Progenitor cell of endocrine pancreas (in vitro differentiated cells): Measurements from ENCODE around the gene ZDHHC23. TPM values are rescaled to one million over a fixed set of nuclear protein-coding genes. Genes with fewer than 3 reads are reported as not detected.

ENCODE experiments used
- DNase-seq: peaks from one replicate; pipeline ENCODE4 v3.0.0; 2021; ENCODE audit warnings: low spot score; ENCODE audit not compliant: unreplicated experiment
- H3K27ac Mint-ChIP-seq: 2 replicates; pipeline ENCODE4 v1.8.0; 2021; ENCODE audit warnings: mild to moderate bottlenecking, moderate library complexity, mixed read lengths
- H3K27me3 Mint-ChIP-seq: 2 replicates; pipeline ENCODE4 v1.8.0; 2021; ENCODE audit warnings: mixed read lengths
- H3K36me3 Mint-ChIP-seq: 2 replicates; pipeline ENCODE4 v1.8.0; 2022; ENCODE audit warnings: mixed read lengths; ENCODE audit not compliant: insufficient read depth
- H3K4me1 Mint-ChIP-seq: 2 replicates; pipeline ENCODE4 v1.8.0; 2021; ENCODE audit warnings: low read depth, mixed read lengths
- H3K4me3 Mint-ChIP-seq: 2 replicates; pipeline ENCODE4 v1.8.0; 2021; ENCODE audit warnings: low read depth, mild to moderate bottlenecking, moderate library complexity, mixed read lengths
- H3K9me3 Mint-ChIP-seq: 2 replicates; pipeline ENCODE4 v1.8.0; 2021; ENCODE audit warnings: low read depth, mixed read lengths
- CTCF ChIP-seq: fragments of 200-600 bp; sonication (generic); IDR thresholded peaks from one replicate; pipeline ENCODE4 v1.5.0; 2021; ENCODE audit warnings: antibody characterized with exemption, mild to moderate bottlenecking; ENCODE audit not compliant: unreplicated experiment
- long read RNA-seq: library from polyadenylated mRNA; unstranded; transcript quantifications from one replicate; pipeline ENCODE4 v2.0.0, GENCODE V29; 2020
- total RNA-seq: library from RNA; stranded (reverse); gene quantifications from 2 replicates; pipeline ENCODE4 v1.2.1, GENCODE V29; 2021

Gene ZDHHC23
- 15.4 and 16.5 TPM in 2 replicates for total RNA-seq
- long read RNA-seq, partial matches to known transcripts: 1 of 6 reads
- long read RNA-seq, other reads (novel, unspliced or antisense): 5 of 6 reads

GRCh38 chr3:113947372-113948014 lies at the start of gene ZDHHC23:
ZDHHC23 (plus strand) TSS chr3:113948013; CDS start chr3:113948803, 790 bp downstream.
- no peak for TF ChIP-seq CTCF
- DNase-seq: peak; percentile 75
- Mint-ChIP-seq H3K4me1 (peaks cover 13% of the 10 kb centered on the region), H3K4me3 (peak within 1 kb of the TSS; percentile 85), H3K36me3 (peaks cover 5% of the 10 kb centered on the region), H3K27ac (peak within 1 kb of the TSS; percentile 89), H3K9me3 (no peaks in the 10 kb centered on the region), H3K27me3 (peaks cover 23% of the 10 kb centered on the region)

GRCh38 chr3:113898892-113899291 lies 48.9 kb upstream of the ZDHHC23 start:
- TF ChIP-seq CTCF: no peak
- Mint-ChIP-seq H3K36me3 (no peaks in the 10 kb centered on the region), H3K27ac (no peak overlapping the region), H3K4me3 (no peak overlapping the region), H3K27me3 (no peaks in the 10 kb centered on the region), H3K9me3 (no peaks in the 10 kb centered on the region), H3K4me1 (peaks cover 6% of the 10 kb centered on the region)
- DNase-seq: no peak

GRCh38 chr3:113906568-113907140 lies 41.2 kb upstream of the ZDHHC23 start:
- TF ChIP-seq CTCF: no peak
- Mint-ChIP-seq H3K9me3 (no peaks in the 10 kb centered on the region), H3K27ac (no peak overlapping the region), H3K27me3 (no peaks in the 10 kb centered on the region), H3K36me3 (no peaks in the 10 kb centered on the region), H3K4me1 (no peaks in the 10 kb centered on the region), H3K4me3 (no peak overlapping the region)
- DNase-seq: no peak

GRCh38 chr3:113908133-113908532 lies 39.7 kb upstream of the ZDHHC23 start:
- Mint-ChIP-seq H3K36me3 (no peaks in the 10 kb centered on the region), H3K4me3 (no peak overlapping the region), H3K9me3 (no peaks in the 10 kb centered on the region), H3K27ac (no peak overlapping the region), H3K27me3 (no peaks in the 10 kb centered on the region), H3K4me1 (no peaks in the 10 kb centered on the region)
- no peak for DNase-seq
- no peak for TF ChIP-seq CTCF

GRCh38 chr3:113910966-113911365 lies 36.8 kb upstream of the ZDHHC23 start:
- Mint-ChIP-seq H3K27me3 (no peaks in the 10 kb centered on the region), H3K36me3 (no peaks in the 10 kb centered on the region), H3K9me3 (no peaks in the 10 kb centered on the region), H3K27ac (no peak overlapping the region), H3K4me1 (no peaks in the 10 kb centered on the region), H3K4me3 (no peak overlapping the region)
- no peak for DNase-seq
- TF ChIP-seq CTCF: no peak
